Fibroblast of lung (primary cell): ENCODE data around the gene FBXL17. TPM values are rescaled to one million over a fixed set of nuclear protein-coding genes. Genes with fewer than 3 reads are reported as not detected.

Experiments used
- DNase-seq, 2 donors: peaks; one replicate each; pipeline versions ENCODE4 v3.0.0 to v3.0.0-alpha.2; 2010; ENCODE audit warnings: low read depth in 2 of 2
- H2AFZ ChIP-seq: 2 replicates; pipeline ENCODE4 v1.5.1; 2012; ENCODE audit warnings: low read length, control low read depth, inconsistent platforms
- H3K27ac ChIP-seq: 2 replicates; pipeline ENCODE4 v1.5.1; 2011; ENCODE audit warnings: low read length, control low read depth; ENCODE audit not compliant: insufficient read depth
- H3K27me3 ChIP-seq: 2 replicates; pipeline ENCODE4 v1.5.1; 2011; ENCODE audit warnings: mild to moderate bottlenecking, low read length; ENCODE audit not compliant: control insufficient read depth, insufficient read depth
- H3K36me3 ChIP-seq: 2 replicates; pipeline ENCODE4 v1.5.1; 2011; ENCODE audit warnings: low read length; ENCODE audit not compliant: control insufficient read depth, insufficient read depth
- H3K4me1 ChIP-seq: 2 replicates; pipeline ENCODE4 v1.5.1; 2011; ENCODE audit warnings: low read length; ENCODE audit not compliant: control insufficient read depth, insufficient read depth; ENCODE audit errors: extremely low read depth
- H3K4me2 ChIP-seq: 2 replicates; pipeline ENCODE4 v1.5.1; 2011; ENCODE audit warnings: low read length, control low read depth; ENCODE audit not compliant: insufficient read depth; ENCODE audit errors: extremely low read depth
- H3K4me3 ChIP-seq, 4 experiments: fragments of 200-600 bp in 1 of 4; sonication (generic) in 1 of 4; replicated peaks in 1 of 4; 2 replicates each; pipeline ENCODE4 v1.5.1; 2011 to 2016; ENCODE audit warnings: low read length in 4 of 4, low read depth in 3 of 4, mild to moderate bottlenecking in 3 of 4, control low read depth in 2 of 4, inconsistent platforms in 1 of 4, mixed read lengths in 1 of 4; ENCODE audit not compliant: insufficient read depth in 1 of 4; ENCODE audit errors: control extremely low read depth in 1 of 4
- H3K79me2 ChIP-seq: 2 replicates; pipeline ENCODE4 v1.5.1; 2012; ENCODE audit warnings: mild to moderate bottlenecking, low read length, inconsistent platforms; ENCODE audit not compliant: control insufficient read depth, insufficient read depth
- H3K9ac ChIP-seq: 2 replicates; pipeline ENCODE4 v1.5.1; 2011; ENCODE audit warnings: mild to moderate bottlenecking, low read length, control low read depth; ENCODE audit not compliant: insufficient read depth
- H3K9me3 ChIP-seq: 2 replicates; pipeline ENCODE4 v1.5.1; 2012; ENCODE audit warnings: low read depth, low read length; ENCODE audit not compliant: control insufficient read depth, insufficient read depth
- H4K20me1 ChIP-seq: 2 replicates; pipeline ENCODE4 v1.5.1; 2011; ENCODE audit warnings: low read length; ENCODE audit not compliant: control insufficient read depth, insufficient read depth; ENCODE audit errors: extremely low read depth
- EZH2 ChIP-seq: IDR thresholded peaks from 2 replicates; pipeline ENCODE4 v1.5.1; 2012; ENCODE audit warnings: low read length, control low read depth, mild to moderate bottlenecking; ENCODE audit errors: missing control alignments
- polyA plus RNA-seq, 2 donors: library from polyadenylated mRNA; depleted of rRNA in 1 of 2; stranded (reverse) in 1 of 2; unstranded in 1 of 2; fragments of >200 nt; gene quantifications; 2 replicates each; pipeline ENCODE4 v1.2.1, GENCODE V29; 2011 to 2012; ENCODE audit warnings: missing spikeins in 1 of 2
- total RNA-seq: library from RNA; depleted of rRNA; stranded (reverse); fragments of >200 nt; gene quantifications from 2 replicates; pipeline ENCODE4 v1.2.1, GENCODE V29; 2014
- TF ChIP-seq, protein P1 (sequence below), 2 donors: IDR thresholded peaks in 1 of 2; conservative IDR thresholded peaks in 1 of 2; 1 replicate in 1 of 2; 2 replicates in 1 of 2; pipeline ENCODE4 v1.5.1; 2011 to 2012; ENCODE audit warnings: low read length in 2 of 2, control low read depth in 1 of 2, inconsistent platforms in 1 of 2, low read depth in 1 of 2, mild to moderate bottlenecking in 1 of 2

Gene FBXL17
- total and polyA plus RNA-seq, 2 donors (not counting 1 experiment from before 2014, with no cell fraction given), result 7.1 to 8.3 TPM

DNA sequence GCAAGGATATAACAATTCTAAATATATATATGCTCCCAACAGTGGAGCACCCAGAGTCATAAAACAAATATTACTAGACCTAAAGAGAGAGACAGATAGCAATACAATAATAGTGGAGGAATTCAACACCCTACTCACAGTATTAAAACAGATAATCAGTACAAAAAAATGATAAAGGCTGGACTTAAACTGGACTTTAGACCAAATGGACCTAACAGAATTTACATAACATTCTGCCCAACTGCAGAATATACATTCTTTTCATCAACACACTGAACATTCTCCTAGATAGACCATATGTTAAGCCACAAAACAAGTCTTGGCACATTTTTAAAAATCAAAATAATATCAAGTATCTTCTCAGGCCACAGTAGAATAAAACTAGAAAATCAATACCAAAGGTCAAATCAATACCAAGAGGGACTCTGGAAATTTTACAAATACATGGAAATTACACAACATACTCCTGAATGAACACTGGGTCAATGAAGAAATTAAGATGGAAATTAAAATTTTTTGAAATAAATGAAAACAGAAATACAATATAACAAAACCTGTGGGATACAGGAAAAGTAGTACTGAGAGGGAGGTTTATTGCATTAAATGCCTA lies 100.8 kb downstream of the FBXL17 start:
- no peaks in the 10 kb centered on the region for H3K27me3 ChIP-seq
- DNase-seq, result no peak
- H3K9me3 ChIP-seq, result no peaks in the 10 kb centered on the region
- H3K27ac ChIP-seq, result no peak overlapping the region
- H3K4me3 ChIP-seq, result no peak overlapping the region
- H3K9ac ChIP-seq, result no peak overlapping the region
- H3K36me3 ChIP-seq, result no peaks in the 10 kb centered on the region
- no peak overlapping the region for H2AFZ ChIP-seq
- no peak overlapping the region for H3K4me2 ChIP-seq
- TF ChIP-seq EZH2, result no peak
- TF ChIP-seq, protein P1, sequence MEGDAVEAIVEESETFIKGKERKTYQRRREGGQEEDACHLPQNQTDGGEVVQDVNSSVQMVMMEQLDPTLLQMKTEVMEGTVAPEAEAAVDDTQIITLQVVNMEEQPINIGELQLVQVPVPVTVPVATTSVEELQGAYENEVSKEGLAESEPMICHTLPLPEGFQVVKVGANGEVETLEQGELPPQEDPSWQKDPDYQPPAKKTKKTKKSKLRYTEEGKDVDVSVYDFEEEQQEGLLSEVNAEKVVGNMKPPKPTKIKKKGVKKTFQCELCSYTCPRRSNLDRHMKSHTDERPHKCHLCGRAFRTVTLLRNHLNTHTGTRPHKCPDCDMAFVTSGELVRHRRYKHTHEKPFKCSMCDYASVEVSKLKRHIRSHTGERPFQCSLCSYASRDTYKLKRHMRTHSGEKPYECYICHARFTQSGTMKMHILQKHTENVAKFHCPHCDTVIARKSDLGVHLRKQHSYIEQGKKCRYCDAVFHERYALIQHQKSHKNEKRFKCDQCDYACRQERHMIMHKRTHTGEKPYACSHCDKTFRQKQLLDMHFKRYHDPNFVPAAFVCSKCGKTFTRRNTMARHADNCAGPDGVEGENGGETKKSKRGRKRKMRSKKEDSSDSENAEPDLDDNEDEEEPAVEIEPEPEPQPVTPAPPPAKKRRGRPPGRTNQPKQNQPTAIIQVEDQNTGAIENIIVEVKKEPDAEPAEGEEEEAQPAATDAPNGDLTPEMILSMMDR (conservative IDR thresholded peaks at IDR 0.05 in 1 of 2, IDR thresholded peaks at IDR 0.05 in 1 of 2; ENCODE audit: low read depth in 1 of 2, low read length in 2 of 2), result no peak
- no peaks in the 10 kb centered on the region for H4K20me1 ChIP-seq
- no peaks in the 10 kb centered on the region for H3K4me1 ChIP-seq
- H3K79me2 ChIP-seq, result no peaks in the 10 kb centered on the region

DNA sequence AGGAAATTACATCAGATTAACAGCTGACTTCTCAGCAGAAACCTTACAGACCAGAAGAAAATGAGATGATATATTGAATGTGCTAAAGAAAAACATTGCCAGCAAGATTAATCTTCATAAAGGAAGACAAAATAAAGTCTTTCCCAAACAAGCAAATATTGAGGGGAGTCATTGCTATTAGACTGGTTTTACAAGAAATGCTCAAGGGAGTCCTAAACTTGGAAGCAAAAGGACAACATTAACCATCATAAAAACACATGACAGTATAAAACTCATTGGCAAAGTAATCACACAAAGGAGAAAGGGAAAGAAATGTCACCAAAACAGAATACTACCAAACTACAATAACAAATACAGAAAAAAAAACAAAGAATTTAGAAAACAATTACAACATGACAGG lies 101.7 kb downstream of the FBXL17 start:
- Histone ChIP-seq H3K79me2 (no peaks in the 10 kb centered on the region), H3K27me3 (no peaks in the 10 kb centered on the region), H3K36me3 (no peaks in the 10 kb centered on the region), H3K9me3 (no peaks in the 10 kb centered on the region), H3K4me1 (no peaks in the 10 kb centered on the region), H3K4me3 (no peak overlapping the region), H2AFZ (no peak overlapping the region), H3K9ac (no peak overlapping the region), H4K20me1 (no peaks in the 10 kb centered on the region), H3K4me2 (no peak overlapping the region), H3K27ac (no peak overlapping the region)
- no peak for DNase-seq
- TF ChIP-seq, protein P1 (conservative IDR thresholded peaks at IDR 0.05 in 1 of 2, IDR thresholded peaks at IDR 0.05 in 1 of 2; ENCODE audit: low read depth in 1 of 2, low read length in 2 of 2), result no peak
- TF ChIP-seq EZH2, result no peak

DNA sequence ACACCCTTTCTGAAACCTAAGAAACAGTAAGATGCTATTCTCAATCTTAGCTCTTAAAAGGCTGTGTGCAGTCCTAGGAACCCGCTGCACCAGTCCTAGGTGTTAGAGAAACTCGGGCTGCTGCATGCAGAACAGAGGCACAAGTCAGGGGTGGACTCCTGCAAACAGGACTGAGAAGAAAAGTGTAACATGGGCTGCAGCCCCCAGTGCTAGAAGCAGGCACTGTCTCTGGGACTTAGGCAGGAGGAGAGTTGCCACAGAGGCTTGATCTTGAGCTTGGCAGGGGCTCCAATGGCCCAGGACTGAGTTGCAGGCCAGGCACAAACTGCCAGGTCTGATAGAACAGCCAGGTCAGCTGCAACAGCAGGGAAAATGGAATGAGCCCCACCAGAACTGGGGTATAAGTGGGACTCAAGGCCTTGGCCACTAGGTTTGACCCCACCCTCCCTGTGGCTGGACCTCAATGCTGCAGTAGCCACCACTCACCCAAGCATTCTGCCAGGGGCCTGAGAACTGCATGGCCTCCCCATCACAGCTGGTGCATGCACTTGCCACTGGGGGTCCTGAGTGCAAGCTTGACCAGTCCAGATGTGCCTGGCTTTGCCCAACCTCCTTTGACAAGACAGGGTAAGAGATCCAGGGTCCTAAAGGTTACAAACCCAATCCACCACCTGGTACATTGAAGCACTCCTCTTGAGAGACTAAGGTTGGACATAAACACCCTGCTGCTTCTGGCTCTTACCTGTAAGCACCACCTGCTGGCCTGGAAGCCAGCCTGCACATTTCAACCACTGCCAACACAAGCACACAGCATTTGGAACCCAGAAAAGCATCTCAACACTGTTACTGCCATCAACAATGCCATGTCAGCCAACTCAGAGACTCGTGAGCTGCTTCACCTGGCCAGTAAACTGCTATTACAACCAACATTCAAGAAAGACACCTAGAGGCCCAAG lies 103.3 kb downstream of the FBXL17 start:
- Histone ChIP-seq H3K9me3 (no peaks in the 10 kb centered on the region), H3K4me3 (no peak overlapping the region), H3K9ac (no peak overlapping the region), H3K79me2 (no peaks in the 10 kb centered on the region), H3K27me3 (no peaks in the 10 kb centered on the region), H3K27ac (no peak overlapping the region), H3K36me3 (no peaks in the 10 kb centered on the region), H2AFZ (no peak overlapping the region), H4K20me1 (no peaks in the 10 kb centered on the region), H3K4me2 (no peak overlapping the region), H3K4me1 (no peaks in the 10 kb centered on the region)
- DNase-seq, result no peak
- TF ChIP-seq, protein P1 (conservative IDR thresholded peaks at IDR 0.05 in 1 of 2, IDR thresholded peaks at IDR 0.05 in 1 of 2; ENCODE audit: low read depth in 1 of 2, low read length in 2 of 2), result no peak
- no peak for TF ChIP-seq EZH2
